OCI-LY1 (cell line): ENCODE results near the gene PACS2.

Experiments used
- H2AFZ ChIP-seq: fragments of 200-600 bp; sonication (generic), shearing (Covaris generic); 2 replicates; pipeline ENCODE4 v1.6.0; 2014; ENCODE audit warnings: antibody characterized with exemption, mild to moderate bottlenecking, low read length
- H3F3A ChIP-seq: fragments of 200-600 bp; sonication (generic), shearing (Covaris generic); 2 replicates; pipeline ENCODE4 v1.6.0; 2014; ENCODE audit warnings: mild to moderate bottlenecking, antibody characterized with exemption, low read length, moderate library complexity; ENCODE audit not compliant: insufficient read depth
- H3K27ac ChIP-seq: fragments of 200-600 bp; sonication (generic); 2 replicates; pipeline ENCODE4 v1.5.1; 2014; ENCODE audit warnings: low read length, mixed run types, mild to moderate bottlenecking, low read depth; ENCODE audit not compliant: poor library complexity, severe bottlenecking
- H3K27me3 ChIP-seq: fragments of 200-600 bp; sonication (generic); 2 replicates; pipeline ENCODE4 v1.6.0; 2014; ENCODE audit warnings: antibody characterized with exemption, mild to moderate bottlenecking, low read length, moderate library complexity; ENCODE audit not compliant: insufficient read depth
- H3K36me3 ChIP-seq: fragments of 200-600 bp; sonication (generic); 2 replicates; pipeline ENCODE4 v1.6.1; 2014; ENCODE audit warnings: mild to moderate bottlenecking, antibody characterized with exemption, low read length, moderate library complexity, mixed read lengths; ENCODE audit not compliant: insufficient read depth
- H3K4me1 ChIP-seq: fragments of 200-600 bp; sonication (generic); 2 replicates; pipeline ENCODE4 v1.5.1; 2014; ENCODE audit warnings: mild to moderate bottlenecking, low read length, moderate library complexity; ENCODE audit not compliant: insufficient read depth, severe bottlenecking
- H3K4me2 ChIP-seq: fragments of 200-600 bp; sonication (generic), shearing (Covaris generic); 2 replicates; pipeline ENCODE4 v1.6.1; 2014; ENCODE audit warnings: low read length
- H3K4me3 ChIP-seq: fragments of 200-600 bp; sonication (generic); 2 replicates; pipeline ENCODE4 v1.5.1; 2014; ENCODE audit warnings: low read length, low read depth, mild to moderate bottlenecking, mixed read lengths; ENCODE audit not compliant: poor library complexity, severe bottlenecking
- H3K79me2 ChIP-seq: fragments of 200-600 bp; shearing (Covaris generic); 2 replicates; pipeline ENCODE4 v1.6.1; 2016; ENCODE audit warnings: mixed run types, low read length, mixed read lengths; ENCODE audit not compliant: insufficient read depth
- H3K9ac ChIP-seq: fragments of 200-600 bp; sonication (generic), shearing (Covaris generic); 2 replicates; pipeline ENCODE4 v1.6.1; 2014; ENCODE audit warnings: mild to moderate bottlenecking, low read length, mixed read lengths
- H3K9me2 ChIP-seq: fragments of 200-600 bp; sonication (generic), shearing (Covaris generic); 2 replicates; pipeline ENCODE4 v1.6.1; 2014; ENCODE audit warnings: low read depth, mild to moderate bottlenecking, low read length, mixed read lengths
- H3K9me3 ChIP-seq: fragments of 200-600 bp; shearing (Covaris generic); 2 replicates; pipeline ENCODE4 v1.6.1; 2014; ENCODE audit warnings: low read length, mixed read lengths
- H4K20me1 ChIP-seq: fragments of 200-600 bp; sonication (generic), shearing (Covaris generic); 2 replicates; pipeline ENCODE4 v1.6.0; 2016; ENCODE audit warnings: mild to moderate bottlenecking, low read length; ENCODE audit not compliant: insufficient read depth
- CTCF ChIP-seq: fragments of 200-600 bp; sonication (generic), shearing (Covaris generic); IDR thresholded peaks from 2 replicates; pipeline ENCODE4 v1.5.1; 2017; ENCODE audit warnings: mild to moderate bottlenecking, antibody characterized with exemption, low read length, moderate library complexity, mixed read lengths
- EZH2 ChIP-seq: fragments of 200-600 bp; sonication (generic), shearing (Covaris generic); IDR thresholded peaks from 2 replicates; pipeline ENCODE4 v1.8.0; 2017; ENCODE audit warnings: borderline replicate concordance, mixed run types, mild to moderate bottlenecking, antibody characterized with exemption, low read length, moderate library complexity, mixed read lengths

PACS2 gene

GRCh38 chr14:105390849-105391500 is 76.4 kb downstream of the PACS2 start:
- H3K4me1 ChIP-seq, result no peaks in the 10 kb centered on the region
- no peaks in the 10 kb centered on the region for H3F3A ChIP-seq
- no peak overlapping the region for H3K4me2 ChIP-seq
- no peak overlapping the region for H2AFZ ChIP-seq
- no peaks in the 10 kb centered on the region for H3K36me3 ChIP-seq
- TF ChIP-seq CTCF, result no peak
- no peak for TF ChIP-seq EZH2
- no peak overlapping the region for H3K27ac ChIP-seq
- no peaks in the 10 kb centered on the region for H3K79me2 ChIP-seq
- no peaks in the 10 kb centered on the region for H3K9me3 ChIP-seq
- H3K9me2 ChIP-seq, result no peaks in the 10 kb centered on the region
- no peak overlapping the region for H3K4me3 ChIP-seq
- peaks cover 11% of the 10 kb centered on the region for H3K27me3 ChIP-seq
- no peak overlapping the region for H3K9ac ChIP-seq
- no peaks in the 10 kb centered on the region for H4K20me1 ChIP-seq

- no peak overlapping the region for H3K4me3 ChIP-seq
- H3K4me2 ChIP-seq, result no peak overlapping the region
- no peaks in the 10 kb centered on the region for H3K79me2 ChIP-seq
- H3K9me3 ChIP-seq, result no peaks in the 10 kb centered on the region
- no peaks in the 10 kb centered on the region for H4K20me1 ChIP-seq
- H3K36me3 ChIP-seq, result no peaks in the 10 kb centered on the region
- no peak overlapping the region for H3K9ac ChIP-seq
- H2AFZ ChIP-seq, result no peak overlapping the region
- no peaks in the 10 kb centered on the region for H3F3A ChIP-seq
- H3K27me3 ChIP-seq, result peaks cover 11% of the 10 kb centered on the region
- no peak overlapping the region for H3K27ac ChIP-seq
- H3K4me1 ChIP-seq, result no peaks in the 10 kb centered on the region
- H3K9me2 ChIP-seq, result no peaks in the 10 kb centered on the region
- no peak for TF ChIP-seq EZH2
- TF ChIP-seq CTCF, result no peak
These were observed 77.0 kb downstream of the PACS2 start for GRCh38 chr14:105391541-105391940.

- H3K4me1 ChIP-seq, result no peaks in the 10 kb centered on the region
- H3K9me3 ChIP-seq, result no peaks in the 10 kb centered on the region
- no peak overlapping the region for H2AFZ ChIP-seq
- H3F3A ChIP-seq, result no peaks in the 10 kb centered on the region
- no peaks in the 10 kb centered on the region for H4K20me1 ChIP-seq
- H3K9me2 ChIP-seq, result no peaks in the 10 kb centered on the region
- peaks cover 11% of the 10 kb centered on the region; the same call in 1 of the 2 replicates for H3K27me3 ChIP-seq
- no peaks in the 10 kb centered on the region for H3K79me2 ChIP-seq
- H3K27ac ChIP-seq, result no peak overlapping the region
- no peak overlapping the region for H3K9ac ChIP-seq
- H3K4me2 ChIP-seq, result no peak overlapping the region
- no peaks in the 10 kb centered on the region for H3K36me3 ChIP-seq
- no peak for TF ChIP-seq EZH2
- no peak for TF ChIP-seq CTCF
- no peak overlapping the region for H3K4me3 ChIP-seq
These were observed 77.9 kb downstream of the PACS2 start for GRCh38 chr14:105392131-105393090.
